Activated CD4-positive, alpha-beta T cell treated with anti-CD3 and anti-CD28 coated beads, Interleukin-2, amount 10 ng/mL, durations not matched to agents 7 days and 5 days (primary cell): ENCODE data around the gene BCAN. TPM values are rescaled to one million over a fixed set of nuclear protein-coding genes. Genes with fewer than 3 reads are reported as not detected.

Source experiments
- CTCF ChIA-PET: fragments of 350-600 bp; sonication (Branson Sonifier 250); formaldehyde crosslinking; loops from one replicate; lab custom pipeline; 2021; ENCODE audit warnings: antibody characterized with exemption; lab: Charles Lee
- POLR2A ChIA-PET: fragments of 350-600 bp; sonication (Branson Sonifier 250); formaldehyde crosslinking; loops from one replicate; lab custom pipeline; 2021; ENCODE audit warnings: antibody characterized with exemption; lab: Charles Lee
- DNase-seq: peaks from one replicate; pipeline ENCODE4 v3.0.0-alpha.2; 2020
- H3K27ac Mint-ChIP-seq: one replicate; pipeline ENCODE4 v1.8.0; 2021; ENCODE audit warnings: mild to moderate bottlenecking, moderate library complexity, mixed read lengths
- H3K27me3 Mint-ChIP-seq: one replicate; pipeline ENCODE4 v1.8.0; 2021; ENCODE audit warnings: mixed read lengths
- H3K36me3 Mint-ChIP-seq: one replicate; pipeline ENCODE4 v1.8.0; 2021; ENCODE audit warnings: low read depth, mixed read lengths
- H3K4me1 Mint-ChIP-seq: one replicate; pipeline ENCODE4 v1.8.0; 2021; ENCODE audit warnings: mixed read lengths
- H3K4me3 Mint-ChIP-seq: one replicate; pipeline ENCODE4 v1.8.0; 2021; ENCODE audit warnings: mild to moderate bottlenecking, moderate library complexity, mixed read lengths
- H3K9me3 Mint-ChIP-seq: one replicate; pipeline ENCODE4 v1.8.0; 2021; ENCODE audit warnings: mixed read lengths
- total RNA-seq, 2 experiments: library from RNA; stranded (reverse); gene quantifications; one replicate each; pipeline ENCODE4 v1.2.3, GENCODE V29; 2021

The BCAN gene
- total RNA-seq, 2 experiments from 2014 or later = not detected

DNA sequence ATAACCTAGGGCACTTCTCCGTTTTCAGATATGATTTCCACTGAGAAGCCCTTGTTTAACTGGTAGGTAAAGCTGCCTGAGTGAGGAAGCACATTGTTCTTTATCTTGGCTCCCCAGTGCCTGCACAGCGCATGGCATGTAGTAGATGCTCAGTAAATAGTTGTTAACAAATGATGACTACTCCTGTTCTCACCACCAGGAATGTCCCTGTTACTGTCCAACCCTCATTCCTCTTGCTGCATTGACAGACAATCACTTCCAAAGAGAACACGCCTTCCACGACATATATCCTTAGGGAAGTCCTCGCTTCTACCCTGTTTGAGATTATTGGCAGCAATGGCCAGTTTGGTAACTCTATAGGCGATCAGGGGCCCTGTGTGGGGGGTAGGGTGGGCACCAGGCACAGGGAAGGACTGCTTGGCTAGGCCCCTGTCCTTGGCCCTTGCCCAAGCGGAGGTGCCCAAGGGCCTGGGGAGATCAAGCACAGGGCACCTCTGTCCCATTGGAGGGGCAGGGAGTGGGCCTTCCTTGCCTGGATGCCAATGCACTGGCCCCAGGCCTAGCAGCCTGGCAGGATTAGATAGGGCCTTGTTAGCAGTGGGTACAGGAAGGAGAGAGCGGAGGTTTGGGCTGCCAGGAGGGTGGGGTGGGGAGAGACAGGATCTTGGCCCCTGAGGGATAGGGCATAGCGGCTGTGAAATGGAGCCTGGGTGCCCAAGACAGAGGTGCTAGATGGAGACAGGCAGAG, 25.1 kb downstream of the BCAN start:
- CTCF ChIA-PET = interaction anchor here (0.7 to 0.9 kb wide), 2 partner anchors 23 to 59 kb away, joined by 3 to 4 read pairs; no protein-coding TSS in a partner anchor
- H3K36me3 Mint-ChIP-seq = no peaks in the 10 kb centered on the region

GRCh38 chr1:156667610-156667967, 25.7 kb downstream of the BCAN start:
- CTCF ChIA-PET = interaction anchor here (0.9 kb wide), 1 partner anchor 22 kb away, joined by 4 read pairs; no protein-coding TSS in a partner anchor

More for the DNA sequence above, 25.1 kb downstream of the BCAN start:
- Mint-ChIP-seq H3K9me3 (no peaks in the 10 kb centered on the region), H3K27me3 (peaks cover 26% of the 10 kb centered on the region), H3K4me3 (no peak overlapping the region), H3K27ac (no peak overlapping the region), H3K4me1 (peaks cover 18% of the 10 kb centered on the region)
- POLR2A ChIA-PET = no interaction called here
- DNase-seq = no peak

DNA sequence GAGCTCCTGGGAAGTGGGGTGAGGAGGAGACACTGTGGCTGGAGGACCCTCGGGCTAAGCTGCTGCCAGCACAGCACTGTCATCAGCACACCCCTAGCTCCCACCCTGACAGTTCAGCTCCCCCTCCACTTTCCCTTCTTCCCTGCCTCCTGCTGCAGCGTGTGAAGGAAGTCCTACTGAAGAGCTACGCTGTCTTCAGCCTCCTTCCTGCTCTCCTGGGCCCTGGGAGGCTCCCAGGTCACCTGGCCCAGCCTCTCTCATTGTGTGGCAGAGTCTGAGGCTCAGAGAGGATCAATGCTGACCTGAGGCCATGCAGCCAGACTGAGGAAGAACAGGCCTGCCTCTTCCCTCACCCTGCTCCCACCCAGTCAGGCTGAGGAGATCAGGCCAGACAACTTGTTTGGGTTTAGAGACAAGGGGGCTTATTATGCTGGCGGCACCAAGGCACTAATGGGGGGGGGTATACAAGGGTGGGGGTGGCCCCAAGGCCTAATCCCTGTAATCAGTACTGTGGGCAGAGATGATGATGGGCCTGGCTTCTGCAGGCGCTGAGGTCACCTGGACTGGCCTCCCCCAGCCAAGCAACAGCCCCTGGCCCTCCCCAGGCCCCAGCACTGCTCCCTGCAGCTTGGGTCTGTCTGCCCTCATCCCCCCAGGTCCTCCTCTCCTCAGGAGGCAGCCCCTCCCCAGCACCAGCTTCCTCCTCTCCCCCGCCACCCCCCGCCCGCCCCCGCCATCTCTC, 26.2 kb downstream of the BCAN start:
- no peaks in the 10 kb centered on the region for H3K36me3 Mint-ChIP-seq
- ChIA-PET POLR2A (no interaction called here), CTCF (interaction anchor here (0.9 to 2.8 kb wide), 4 partner anchors 8 to 38 kb away, joined by 4 to 7 read pairs (median 4); no protein-coding TSS in a partner anchor)
- H3K4me3 Mint-ChIP-seq = no peak overlapping the region
- H3K27me3 Mint-ChIP-seq = peaks cover 32% of the 10 kb centered on the region
- DNase-seq = no peak
- peaks cover 9% of the 10 kb centered on the region for H3K4me1 Mint-ChIP-seq
- H3K27ac Mint-ChIP-seq = no peak overlapping the region
- no peaks in the 10 kb centered on the region for H3K9me3 Mint-ChIP-seq

More at GRCh38 chr1:156667610-156667967, 25.7 kb downstream of the BCAN start:
- no peaks in the 10 kb centered on the region for H3K9me3 Mint-ChIP-seq
- no peaks in the 10 kb centered on the region for H3K36me3 Mint-ChIP-seq
- H3K27ac Mint-ChIP-seq = no peak overlapping the region
- no peak overlapping the region for H3K4me3 Mint-ChIP-seq
- peaks cover 12% of the 10 kb centered on the region for H3K4me1 Mint-ChIP-seq
- POLR2A ChIA-PET = no interaction called here
- H3K27me3 Mint-ChIP-seq = peaks cover 31% of the 10 kb centered on the region
- no peak for DNase-seq

DNA sequence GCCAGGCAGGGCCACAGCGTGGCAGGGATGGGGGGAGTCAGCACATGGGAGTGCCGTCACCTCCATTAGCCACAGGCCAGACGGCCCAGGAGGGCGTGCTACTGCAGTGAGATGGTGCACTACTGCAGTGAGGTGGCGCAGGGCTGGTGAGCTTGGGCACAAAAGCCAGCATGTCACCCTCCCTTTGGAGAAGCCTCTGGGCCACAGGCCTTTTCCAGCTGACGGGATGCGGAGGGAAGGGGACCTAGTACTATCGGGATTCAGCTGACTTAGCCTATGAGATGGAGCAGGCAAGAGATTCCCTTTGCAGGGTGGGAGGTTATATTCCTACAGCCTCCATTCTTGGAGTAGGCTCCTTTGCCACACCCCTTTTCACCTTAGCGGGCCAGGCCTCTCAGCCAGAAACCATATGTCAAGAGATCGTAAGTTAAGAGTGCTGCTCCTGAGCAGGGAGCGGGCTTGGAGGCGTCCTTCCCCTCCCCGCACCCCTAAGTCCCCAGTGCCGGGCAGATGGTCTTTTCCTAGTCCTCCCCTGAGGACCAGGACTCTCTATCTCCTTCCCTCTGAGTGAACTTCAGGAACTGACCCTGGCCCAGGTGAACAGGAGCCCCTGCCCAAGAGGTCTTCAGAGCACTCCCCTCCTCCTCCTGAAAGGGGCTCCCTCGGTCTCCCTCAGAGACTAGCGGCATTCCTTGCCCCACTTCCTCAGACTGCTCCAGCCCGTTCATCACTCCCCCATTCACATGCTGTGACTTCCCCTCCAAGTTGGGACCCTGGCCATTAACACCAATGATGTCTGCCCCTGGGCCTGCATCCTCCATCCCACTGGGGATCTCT, 27.1 kb downstream of the BCAN start:
- peaks cover 9% of the 10 kb centered on the region for H3K4me1 Mint-ChIP-seq
- no peaks in the 10 kb centered on the region for H3K9me3 Mint-ChIP-seq
- POLR2A ChIA-PET = no interaction called here
- no peak overlapping the region for H3K4me3 Mint-ChIP-seq
- DNase-seq = no peak
- H3K36me3 Mint-ChIP-seq = no peaks in the 10 kb centered on the region
- CTCF ChIA-PET = interaction anchor here (1.0 to 2.8 kb wide), 4 partner anchors 8 to 37 kb away, joined by 4 to 7 read pairs (median 6); no protein-coding TSS in a partner anchor
- peaks cover 36% of the 10 kb centered on the region for H3K27me3 Mint-ChIP-seq
- H3K27ac Mint-ChIP-seq = no peak overlapping the region

GRCh38 chr1:156669794-156670193, 27.9 kb downstream of the BCAN start:
- no peak overlapping the region for H3K27ac Mint-ChIP-seq
- DNase-seq = no peak
- POLR2A ChIA-PET = no interaction called here
- no peaks in the 10 kb centered on the region for H3K9me3 Mint-ChIP-seq
- peaks cover 41% of the 10 kb centered on the region for H3K27me3 Mint-ChIP-seq
- CTCF ChIA-PET = interaction anchor here (2.1 to 2.8 kb wide), 2 partner anchors 9 to 10 kb away, joined by 7 read pairs; no protein-coding TSS in a partner anchor
- no peaks in the 10 kb centered on the region for H3K36me3 Mint-ChIP-seq
- H3K4me1 Mint-ChIP-seq = peaks cover 6% of the 10 kb centered on the region
- H3K4me3 Mint-ChIP-seq = no peak overlapping the region

DNA sequence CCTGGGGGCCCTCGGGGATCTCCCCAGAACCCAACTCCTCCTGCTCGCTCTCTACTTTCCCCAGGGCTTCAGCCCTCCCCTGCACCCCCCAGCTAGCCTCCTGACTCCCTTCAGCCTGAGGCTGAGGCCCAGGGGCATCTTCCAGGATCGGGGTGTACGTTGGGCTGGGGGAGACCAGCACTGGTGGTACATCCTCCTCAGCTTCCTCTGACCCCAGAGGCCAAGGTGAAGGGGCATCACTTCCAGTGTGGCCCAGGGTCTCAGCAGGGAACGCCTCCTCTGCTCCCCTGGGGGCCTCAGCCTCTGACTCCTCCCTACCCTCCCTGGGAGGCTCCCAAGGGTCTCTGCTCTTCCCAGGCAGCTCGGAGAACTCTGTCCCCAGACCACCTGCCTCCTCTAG, 28.4 kb downstream of the BCAN start:
- DNase-seq = no peak
- ChIA-PET CTCF (interaction anchor here (2.1 to 2.8 kb wide), 2 partner anchors 9 to 11 kb away, joined by 7 read pairs; no protein-coding TSS in a partner anchor), POLR2A (no interaction called here)
- Mint-ChIP-seq H3K27me3 (peaks cover 41% of the 10 kb centered on the region), H3K4me3 (no peak overlapping the region), H3K36me3 (no peaks in the 10 kb centered on the region), H3K9me3 (no peaks in the 10 kb centered on the region), H3K27ac (no peak overlapping the region), H3K4me1 (peaks cover 4% of the 10 kb centered on the region)

DNA sequence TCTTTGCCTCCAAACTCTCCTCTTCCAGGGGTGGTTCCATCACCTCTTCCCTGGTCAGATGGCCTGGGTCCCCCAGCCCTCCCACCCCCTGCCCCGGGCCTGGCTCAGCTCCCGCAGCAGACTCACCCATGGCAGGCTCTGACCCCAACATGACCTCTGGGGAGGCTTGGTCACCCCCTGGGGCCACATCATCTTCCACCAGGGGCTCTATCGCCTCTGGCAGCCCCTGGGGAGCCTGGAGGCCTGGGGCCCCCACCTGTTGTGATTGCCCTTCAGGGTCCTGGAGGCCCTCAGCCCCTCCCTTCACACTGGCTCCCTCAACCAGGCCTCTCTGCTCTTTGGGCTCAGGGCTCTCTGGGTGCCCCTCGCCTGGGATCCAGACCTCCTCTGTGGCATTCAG, 28.9 kb downstream of the BCAN start:
- Mint-ChIP-seq H3K4me1 (no peaks in the 10 kb centered on the region), H3K36me3 (no peaks in the 10 kb centered on the region), H3K27me3 (peaks cover 41% of the 10 kb centered on the region), H3K9me3 (no peaks in the 10 kb centered on the region), H3K27ac (no peak overlapping the region), H3K4me3 (no peak overlapping the region)
- ChIA-PET CTCF (interaction anchor here (0.9 to 2.8 kb wide), 4 partner anchors 10 to 55 kb away, joined by 3 to 7 read pairs (median 5); no protein-coding TSS in a partner anchor), POLR2A (no interaction called here)
- DNase-seq = no peak

GRCh38 chr1:156671804-156672203, 29.9 kb downstream of the BCAN start:
- no peaks in the 10 kb centered on the region for H3K4me1 Mint-ChIP-seq
- no peaks in the 10 kb centered on the region for H3K9me3 Mint-ChIP-seq
- H3K4me3 Mint-ChIP-seq = no peak overlapping the region
- no peak overlapping the region for H3K27ac Mint-ChIP-seq
- no peaks in the 10 kb centered on the region for H3K36me3 Mint-ChIP-seq
- peaks cover 43% of the 10 kb centered on the region for H3K27me3 Mint-ChIP-seq
- POLR2A ChIA-PET = no interaction called here
- DNase-seq = no peak
- CTCF ChIA-PET = interaction anchor here (1.0 to 1.4 kb wide), 4 partner anchors 10 to 54 kb away, joined by 3 to 5 read pairs (median 4); no protein-coding TSS in a partner anchor

DNA sequence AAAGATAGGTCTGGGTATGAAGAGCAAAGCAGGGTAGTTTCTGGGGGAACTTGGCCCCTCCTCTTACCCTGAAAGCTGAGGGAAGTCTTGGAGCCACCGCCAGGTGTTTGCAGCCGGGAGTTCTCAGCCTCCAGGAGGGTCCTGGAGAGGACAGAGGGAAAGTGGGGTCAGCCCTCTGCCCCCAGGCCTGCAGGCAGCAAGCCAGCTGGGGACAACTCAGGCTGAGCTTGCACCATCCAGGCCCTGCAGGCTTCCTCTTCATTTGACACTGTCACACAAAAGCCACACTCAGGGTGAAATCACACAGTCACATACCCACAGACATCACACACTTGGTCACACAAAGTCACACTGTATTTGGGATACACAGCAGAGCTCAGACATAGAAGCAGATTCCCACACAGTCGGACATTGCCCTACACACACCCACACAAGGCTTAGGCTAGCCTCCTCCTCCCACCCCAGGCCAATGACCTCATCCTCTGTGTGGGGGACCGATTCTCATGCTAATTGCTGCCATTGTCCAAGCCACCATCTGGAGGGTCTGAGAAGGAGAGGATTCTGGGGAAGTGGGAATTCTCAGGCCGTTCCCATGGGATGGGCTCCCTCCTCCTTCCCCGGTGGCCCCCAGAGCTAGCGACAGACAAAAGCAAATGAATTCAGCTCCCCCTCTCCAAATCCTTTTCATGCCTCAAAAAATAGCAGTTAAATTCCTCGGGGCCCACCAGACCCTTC, 31.6 kb downstream of the BCAN start:
- no peaks in the 10 kb centered on the region for H3K9me3 Mint-ChIP-seq
- no peaks in the 10 kb centered on the region for H3K36me3 Mint-ChIP-seq
- DNase-seq = no peak
- ChIA-PET POLR2A (no interaction called here), CTCF (interaction anchor here (0.5 to 1.4 kb wide), 3 partner anchors 17 to 260 kb away, joined by 3 to 10 read pairs (median 7); no protein-coding TSS in a partner anchor)
- no peak overlapping the region for H3K4me3 Mint-ChIP-seq
- peaks cover 59% of the 10 kb centered on the region for H3K27me3 Mint-ChIP-seq
- peaks cover 3% of the 10 kb centered on the region for H3K4me1 Mint-ChIP-seq
- H3K27ac Mint-ChIP-seq = no peak overlapping the region

DNA sequence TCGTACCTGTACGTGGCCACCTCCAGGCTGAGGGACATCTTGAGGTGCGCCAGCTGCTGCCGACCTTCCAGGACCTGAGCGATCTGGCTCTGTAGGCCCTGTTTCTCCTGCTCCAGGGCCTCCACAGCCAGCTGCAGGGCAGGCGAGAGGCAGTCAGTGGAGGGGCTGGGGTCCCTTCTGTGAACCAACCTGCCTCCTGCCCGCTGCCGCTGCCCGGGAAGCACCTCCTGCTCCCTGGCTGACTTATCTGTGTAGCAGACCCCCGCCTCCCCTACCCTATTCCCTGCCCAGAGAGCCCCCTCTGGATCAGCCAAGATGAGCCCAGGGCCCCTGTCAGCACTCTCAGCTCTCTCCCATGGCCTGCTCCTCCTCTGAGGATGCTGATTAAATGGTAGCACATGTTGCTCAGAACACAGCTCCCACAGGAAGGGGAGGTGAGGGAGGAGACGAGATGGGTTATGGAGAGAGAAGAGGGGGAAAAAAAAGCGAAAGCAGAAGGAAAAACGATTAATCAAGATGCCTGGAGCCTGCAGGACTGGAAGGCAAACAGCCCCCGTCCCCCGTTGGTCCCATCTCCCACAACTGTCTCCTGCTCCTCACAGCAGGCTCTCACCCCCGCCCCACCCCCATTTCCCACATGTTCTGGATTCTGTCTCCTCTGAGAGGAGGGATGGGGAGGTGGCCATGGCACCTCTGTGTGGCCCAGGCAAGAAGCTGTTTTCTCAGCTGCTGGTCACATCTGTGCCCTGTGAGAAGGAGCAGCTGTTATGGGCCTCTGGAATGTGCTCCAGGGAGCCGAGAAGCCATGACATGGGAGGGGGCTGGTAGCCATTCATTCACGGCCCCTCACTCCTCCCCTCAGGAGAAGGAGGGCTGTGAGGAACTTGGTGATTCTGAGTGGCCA, 33.5 kb downstream of the BCAN start:
- POLR2A ChIA-PET = no interaction called here
- DNase-seq = no peak
- Mint-ChIP-seq H3K9me3 (no peaks in the 10 kb centered on the region), H3K4me3 (no peak overlapping the region), H3K4me1 (peaks cover 3% of the 10 kb centered on the region), H3K27ac (no peak overlapping the region), H3K36me3 (no peaks in the 10 kb centered on the region), H3K27me3 (peaks cover 73% of the 10 kb centered on the region)
- CTCF ChIA-PET = interaction anchor here (0.6 to 5.9 kb wide), 8 partner anchors 9 to 114 kb away, joined by 3 to 41 read pairs (median 4); no protein-coding TSS in a partner anchor
